HT1080 (cell line): ENCODE data around the gene NEDD9. TPM values are rescaled to one million over a fixed set of nuclear protein-coding genes. Genes with fewer than 3 reads are reported as not detected.
A peak's percentile ranks its signal among the peaks of the same experiment; 100 is the strongest.

Experiments
- DNase-seq: peaks from one replicate; pipeline ENCODE4 v3.0.0-alpha.2; 2015; ENCODE audit warnings: low read depth
- small RNA-seq: library from RNA; depleted of rRNA; stranded (forward); fragments of <200 nt; gene quantifications from one replicate; pipeline ENCODE3, GENCODE V24; 2014
- total RNA-seq: library from RNA; depleted of rRNA; stranded (reverse); fragments of >200 nt; shearing (Covaris generic); gene quantifications from 2 replicates; pipeline ENCODE4 v1.2.3, GENCODE V29; 2014; rRNA removed

NEDD9 gene
- total RNA-seq, 1 experiment from 2014 or later: 0.39 TPM

GRCh38 chr6:11146117-11146826 lies 86.2 kb downstream of the NEDD9 start:
- DNase-seq: no peak

GRCh38 chr6:11144393-11144851 lies 88.0 kb downstream of the NEDD9 start:
- peak; percentile 53 for DNase-seq

GRCh38 chr6:11143394-11144371 lies 88.8 kb downstream of the NEDD9 start:
- peak; percentile 91 for DNase-seq

- peak; percentile 23 for DNase-seq
These were observed 90.0 kb downstream of the NEDD9 start for GRCh38 chr6:11142296-11143027.

- DNase-seq: no peak
These were observed 91.2 kb downstream of the NEDD9 start for GRCh38 chr6:11141295-11141694.

GRCh38 chr6:11140056-11140455 lies 92.4 kb downstream of the NEDD9 start:
- DNase-seq: no peak

GRCh38 chr6:11139051-11139960 lies 93.2 kb downstream of the NEDD9 start:
- no peak for DNase-seq

- no peak for DNase-seq
These were observed 95.7 kb downstream of the NEDD9 start for GRCh38 chr6:11136809-11137208.

Small RNA genes lying within 50 kb of the gene (small RNA-seq; reads per million reads assigned to genes)
- not detected for gene AL136139.1

Other genes with a start within 250 kb of the NEDD9 start
- gene ELOVL2, start 188.4 kb downstream of the NEDD9 start, total RNA-seq: 2.3 and 3.3 TPM in 2 replicates
- 8.6 and 17.7 TPM in 2 replicates for gene SMIM13, start 138.8 kb downstream of the NEDD9 start, total RNA-seq
- gene ERVFRD-1, start 120.9 kb downstream of the NEDD9 start, total RNA-seq: not detected in 2 replicates